Dermis microvascular lymphatic vessel endothelial cell (primary cell): ENCODE results near the gene DNAJA2. TPM values are rescaled to one million over a fixed set of nuclear protein-coding genes. Genes with fewer than 3 reads are reported as not detected.
"Not testable (repeated sequence)": the region's sequence is repeated elsewhere in the genome, so short reads cannot be mapped to it uniquely, and the experiment has no call there.

ENCODE experiments used
- DNase-seq, 2 donors: peaks; one replicate each; pipeline versions ENCODE4 v3.0.0 to v3.0.0-alpha.2; 2010; ENCODE audit warnings: low read depth in 2 of 2
- total RNA-seq: library from RNA; depleted of rRNA; stranded (reverse); fragments of >200 nt; gene quantifications from 2 replicates; pipeline ENCODE4 v1.2.1, GENCODE V29; 2014

Gene DNAJA2
- total RNA-seq, 1 donor from 2014 or later, result 62.6 TPM

DNA sequence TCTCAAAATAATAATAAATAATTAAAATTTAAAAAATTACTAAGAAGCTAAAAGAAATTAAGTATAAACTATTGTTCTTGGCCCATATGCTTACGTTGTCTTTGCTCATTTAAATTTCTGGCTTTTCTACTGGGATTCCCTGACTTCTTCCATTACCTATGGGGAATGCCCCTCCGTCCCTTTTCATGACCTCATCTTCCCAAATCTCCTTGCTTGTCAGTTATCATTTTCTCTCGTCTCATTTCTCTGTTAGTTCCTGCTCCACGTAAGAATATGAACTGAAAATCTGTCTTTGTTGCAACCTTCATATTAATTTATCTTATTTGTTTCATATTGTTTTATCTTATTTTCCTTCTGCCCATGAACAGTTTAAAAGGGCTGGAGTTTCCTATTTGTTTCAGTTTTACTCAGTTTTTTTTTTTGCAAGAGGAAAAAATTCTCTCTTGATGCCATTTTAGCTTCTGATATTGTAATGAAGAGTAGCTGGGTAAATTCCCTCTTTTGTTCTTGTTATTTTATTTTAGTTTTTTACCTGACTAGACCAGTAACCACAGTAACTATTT lies 2.5 kb upstream of the DNAJA2 start:
- DNase-seq, result no peak

GRCh38 chr16:46975165-46975564 lies 1.7 kb upstream of the DNAJA2 start:
- no peak for DNase-seq

DNA sequence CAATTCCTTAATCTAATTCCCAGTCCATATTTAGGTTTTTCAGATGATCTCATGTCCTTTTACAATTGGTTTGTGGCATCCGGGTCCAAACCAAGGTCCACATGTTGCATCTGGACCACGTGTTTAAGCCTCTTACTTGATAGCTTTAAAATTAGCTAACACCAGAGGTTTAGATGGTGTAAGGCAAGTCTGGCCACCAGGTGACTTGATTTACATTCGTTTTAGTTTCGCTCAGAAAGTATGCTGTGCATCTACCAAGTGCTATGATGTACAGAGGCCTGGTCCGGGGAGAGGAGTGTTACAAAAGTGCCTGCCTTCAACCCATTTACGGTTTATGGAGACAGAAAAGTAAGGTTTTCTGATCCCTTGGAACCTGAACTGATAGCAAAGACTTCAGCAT lies 878 bp upstream of the DNAJA2 start:
- peak in 1 of 2 donors; percentile 8 for DNase-seq

GRCh38 chr16:46973996-46974324 lies 486 bp upstream of the DNAJA2 start:
- DNase-seq, result no peak

DNA sequence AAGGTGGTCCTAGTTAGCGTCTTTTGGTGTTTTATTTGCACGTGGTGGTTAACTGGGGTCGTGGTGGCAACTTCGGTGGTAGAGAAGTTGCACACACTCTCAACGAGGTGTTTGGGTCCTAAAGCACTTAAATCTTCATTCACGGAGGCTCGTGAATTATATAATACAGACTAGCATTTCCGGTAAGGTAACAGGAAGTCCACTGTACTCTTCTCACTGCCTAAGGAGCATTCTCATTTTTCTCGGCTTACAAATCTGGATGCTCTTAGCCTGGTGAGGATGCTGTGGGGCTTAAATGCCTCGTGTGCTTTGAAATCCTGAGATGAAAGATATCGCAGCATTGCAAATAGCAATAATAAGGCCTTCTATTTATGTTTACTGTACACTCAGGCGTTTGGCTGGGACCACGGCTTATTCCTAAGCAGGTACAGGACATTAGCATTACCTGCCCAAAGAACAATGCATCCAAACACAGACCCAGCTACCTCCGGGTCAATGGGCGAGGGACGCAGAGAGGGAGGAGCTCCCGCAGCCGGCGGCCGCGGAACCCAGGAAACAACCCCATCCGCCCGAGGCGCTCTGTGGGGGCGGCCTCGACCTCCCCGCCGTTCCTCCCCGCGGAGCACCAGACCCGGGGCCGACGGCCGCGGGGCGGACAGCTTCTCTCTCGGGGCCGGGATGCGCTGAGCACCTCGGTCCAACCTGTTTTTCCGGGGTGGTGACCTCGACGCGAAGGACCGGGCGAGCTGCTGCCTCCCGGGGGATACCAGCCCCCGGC lies 856 bp downstream of the DNAJA2 start:
- peak in 1 of 2 donors; percentile 12 for DNase-seq

- no peak for DNase-seq
Measured at GRCh38 chr16:46971271-46971670, 2.2 kb downstream of the DNAJA2 start.

GRCh38 chr16:46970089-46970488 lies 3.4 kb downstream of the DNAJA2 start:
- DNase-seq, result peak in 1 of 2 donors; percentile 6

- no peak for DNase-seq
Measured at GRCh38 chr16:46968063-46968435, 5.4 kb downstream of the DNAJA2 start.

DNA sequence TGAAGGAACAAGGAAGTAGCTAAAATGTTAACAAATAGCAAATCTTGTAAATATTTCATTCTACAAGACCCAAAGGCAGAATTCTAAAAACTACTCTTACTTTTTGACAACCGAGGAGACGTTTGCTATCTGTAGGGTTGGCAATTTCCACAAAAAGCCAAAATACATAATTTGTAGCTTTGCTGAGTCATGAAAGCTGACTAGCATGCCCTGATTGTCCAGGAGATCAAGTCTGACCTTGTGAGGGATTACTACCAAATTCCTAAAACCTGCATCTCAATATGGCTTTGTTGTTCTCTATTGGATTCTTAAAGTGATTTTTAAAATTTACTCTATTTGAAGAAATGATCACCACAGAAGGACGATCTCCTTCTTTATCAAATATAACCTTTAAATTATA lies 10.8 kb downstream of the DNAJA2 start:
- no peak for DNase-seq

DNA sequence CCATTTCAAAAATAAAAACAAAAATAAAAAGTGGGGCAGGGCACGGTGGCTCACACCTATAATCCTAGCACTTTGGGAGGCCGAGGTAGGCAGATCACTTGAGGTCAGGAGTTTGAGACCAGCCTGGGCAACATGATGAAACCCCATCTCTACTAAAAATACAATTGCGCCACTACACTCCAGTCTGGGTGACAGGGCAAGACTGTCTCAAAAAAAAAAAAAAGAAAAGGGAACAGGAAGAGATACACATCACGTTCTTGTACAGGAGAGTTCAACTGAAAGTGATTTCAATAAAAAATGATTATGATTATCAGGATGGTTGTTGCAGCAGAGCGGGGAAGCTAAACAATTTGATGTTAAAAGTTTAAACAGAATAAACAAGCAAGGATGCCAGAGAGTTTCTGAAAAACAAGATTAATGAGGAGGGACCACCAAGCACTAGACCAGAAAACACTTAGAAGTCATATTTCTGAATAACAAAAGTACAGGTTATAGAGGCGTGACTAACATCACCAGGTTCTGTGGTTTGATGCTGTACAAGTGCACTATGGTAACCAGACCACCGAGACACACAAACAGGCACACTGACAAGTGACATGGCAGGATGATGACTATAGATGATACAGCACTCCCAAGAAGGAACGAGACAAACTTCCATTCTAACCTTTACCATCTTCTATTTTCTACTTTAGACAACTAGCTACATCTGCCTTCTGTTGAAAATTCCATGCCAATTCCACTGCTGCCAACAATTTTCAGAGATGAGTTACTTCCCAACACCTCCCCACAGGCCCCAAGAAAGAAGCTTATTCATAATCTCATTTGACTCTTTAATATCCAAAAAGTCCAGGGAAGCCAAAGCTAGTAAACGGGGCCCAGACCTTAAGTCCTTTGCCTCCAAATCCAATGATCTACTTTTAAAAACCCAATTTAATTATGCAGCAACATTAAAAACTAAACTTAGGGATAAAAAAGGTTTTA lies 11.8 kb downstream of the DNAJA2 start:
- DNase-seq, result no peak

GRCh38 chr16:46954562-46954961 lies 18.9 kb downstream of the DNAJA2 start:
- no peak for DNase-seq

GRCh38 chr16:46950009-46950408 lies 23.5 kb downstream of the DNAJA2 start:
- DNase-seq, result no peak

GRCh38 chr16:46949241-46949892 lies 24.1 kb downstream of the DNAJA2 start:
- peak; percentile 32 to 60 for DNase-seq

GRCh38 chr16:46948548-46949166 lies 24.8 kb downstream of the DNAJA2 start:
- DNase-seq, result no peak

- peak; percentile 32 to 57 for DNase-seq
Measured at GRCh38 chr16:46947900-46948547, 25.4 kb downstream of the DNAJA2 start.

- DNase-seq, result not testable (repeated sequence)
Measured at GRCh38 chr16:46944713-46945112, 28.8 kb downstream of the DNAJA2 start.

- no peak for DNase-seq
Measured at GRCh38 chr16:46937536-46937935, 35.9 kb downstream of the DNAJA2 start.

DNA sequence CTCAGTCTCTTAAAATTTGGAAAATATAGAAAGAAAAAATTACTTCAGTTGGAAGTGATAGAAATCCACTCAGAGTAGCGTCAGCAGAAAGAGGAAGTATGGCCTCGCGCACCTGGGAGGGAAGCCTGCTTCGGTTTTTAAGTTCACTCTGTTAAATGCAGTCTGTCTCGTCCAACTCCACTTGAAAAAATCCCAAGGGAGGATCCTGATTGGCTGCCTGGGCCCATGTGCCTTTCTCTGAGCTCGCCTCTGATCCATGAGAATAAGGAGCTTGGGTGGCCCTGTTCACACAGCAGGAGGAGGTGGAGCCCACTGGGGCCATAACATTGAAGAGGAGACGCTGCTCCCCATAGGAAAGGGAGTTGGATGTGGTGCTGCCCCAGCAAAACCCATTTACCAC lies 40.7 kb downstream of the DNAJA2 start:
- DNase-seq, result no peak

DNA sequence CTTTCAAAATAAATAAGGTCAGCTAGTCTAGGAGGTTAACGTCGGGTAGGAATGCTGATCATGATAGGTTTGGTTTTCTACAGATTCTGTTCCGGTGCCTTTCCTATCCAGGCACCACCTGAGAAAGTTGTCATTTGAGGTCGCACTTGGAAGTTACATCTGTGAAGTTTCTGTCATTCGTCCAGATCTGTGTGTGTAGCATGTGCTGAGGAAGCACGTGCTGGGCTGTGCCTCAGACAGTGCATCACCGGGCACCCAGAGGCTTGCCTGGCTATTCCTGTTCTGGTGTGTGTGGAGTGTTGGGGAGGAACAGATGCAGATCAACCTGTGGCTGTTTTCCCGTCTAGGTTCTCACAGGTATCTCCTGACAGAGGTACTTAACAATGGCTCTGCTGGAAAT lies 42.6 kb downstream of the DNAJA2 start:
- DNase-seq, result no peak

GRCh38 chr16:46929378-46930332 lies 43.8 kb downstream of the DNAJA2 start:
- peak in 1 of 2 donors; percentile 55 for DNase-seq
